GM19372 (cell line): ENCODE results near the gene ENOSF1.
"Not testable (repeated sequence)": the region's sequence is repeated elsewhere in the genome, so short reads cannot be mapped to it uniquely, and the experiment has no call there.

Experiments used
- ATAC-seq: cut with Tn5 transposase; IDR thresholded peaks from one replicate; pipeline ENCODE4 v1.9.1; 2021; ENCODE audit warnings: mild to moderate bottlenecking, low read depth, moderate library complexity; ENCODE audit not compliant: unreplicated experiment

The ENOSF1 gene, protein sequence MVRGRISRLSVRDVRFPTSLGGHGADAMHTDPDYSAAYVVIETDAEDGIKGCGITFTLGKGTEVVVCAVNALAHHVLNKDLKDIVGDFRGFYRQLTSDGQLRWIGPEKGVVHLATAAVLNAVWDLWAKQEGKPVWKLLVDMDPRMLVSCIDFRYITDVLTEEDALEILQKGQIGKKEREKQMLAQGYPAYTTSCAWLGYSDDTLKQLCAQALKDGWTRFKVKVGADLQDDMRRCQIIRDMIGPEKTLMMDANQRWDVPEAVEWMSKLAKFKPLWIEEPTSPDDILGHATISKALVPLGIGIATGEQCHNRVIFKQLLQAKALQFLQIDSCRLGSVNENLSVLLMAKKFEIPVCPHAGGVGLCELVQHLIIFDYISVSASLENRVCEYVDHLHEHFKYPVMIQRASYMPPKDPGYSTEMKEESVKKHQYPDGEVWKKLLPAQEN

DNA sequence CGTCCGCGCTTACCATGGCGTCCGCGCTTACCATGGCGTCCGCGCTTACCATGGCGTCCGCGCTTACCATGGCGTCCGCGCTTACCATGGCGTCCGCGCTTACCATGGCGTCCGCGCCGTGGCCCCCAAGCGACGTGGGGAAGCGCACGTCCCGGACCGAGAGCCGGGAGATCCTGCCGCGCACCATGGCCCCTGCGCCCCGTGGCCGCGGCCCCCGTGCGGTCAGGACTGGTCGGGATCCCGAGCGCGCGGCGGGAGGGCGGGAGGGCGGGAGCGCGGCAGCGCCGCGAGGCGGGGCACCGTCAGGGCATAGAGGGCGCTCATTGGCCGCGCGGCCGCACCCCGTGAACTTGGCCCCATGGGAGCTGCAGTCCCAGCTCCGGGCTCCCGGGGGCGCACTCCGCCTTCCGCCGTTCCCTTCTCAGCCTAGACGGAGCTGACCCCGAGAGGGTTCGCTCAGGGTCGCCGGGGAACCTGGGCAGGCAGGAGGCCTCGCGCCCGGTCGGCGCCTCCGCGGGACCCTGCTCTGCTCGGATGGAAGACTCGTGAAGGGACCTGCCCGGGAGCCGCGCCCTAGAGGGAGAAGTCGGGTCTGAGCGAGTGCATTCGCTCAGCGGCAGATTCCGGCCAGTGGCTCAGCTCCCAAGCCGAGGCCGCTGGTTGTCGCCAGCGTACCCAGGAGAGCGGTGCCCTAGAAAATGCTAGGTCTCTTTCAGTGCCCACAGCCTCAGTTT, at the start of gene ENOSF1:
Gene ENOSF1 (minus strand): TSS at position 230 of the 734 bp plus-strand sequence. CDS start 43 bp downstream, at position 187.
- peak; percentile 86 for ATAC-seq

DNA sequence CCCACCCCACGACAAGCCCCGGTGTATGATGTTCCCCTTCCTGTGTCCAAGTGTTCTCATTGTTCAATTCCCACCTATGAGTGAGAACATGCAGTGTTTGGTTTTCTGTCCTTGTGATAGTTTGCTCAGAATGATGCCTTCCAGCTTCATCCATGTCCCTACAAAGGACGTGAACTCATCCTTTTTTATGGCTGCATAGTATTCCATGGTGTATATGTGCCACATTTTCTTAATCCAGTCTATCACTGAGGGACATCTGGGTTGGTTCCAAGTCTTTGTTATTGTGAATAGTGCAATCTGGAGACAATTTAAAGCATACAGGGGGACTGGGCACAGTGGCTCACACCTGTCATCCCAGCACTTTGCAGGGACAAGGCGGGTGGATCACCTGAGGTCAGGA, 47.4 kb upstream of the ENOSF1 start:
- not testable (repeated sequence) for ATAC-seq

DNA sequence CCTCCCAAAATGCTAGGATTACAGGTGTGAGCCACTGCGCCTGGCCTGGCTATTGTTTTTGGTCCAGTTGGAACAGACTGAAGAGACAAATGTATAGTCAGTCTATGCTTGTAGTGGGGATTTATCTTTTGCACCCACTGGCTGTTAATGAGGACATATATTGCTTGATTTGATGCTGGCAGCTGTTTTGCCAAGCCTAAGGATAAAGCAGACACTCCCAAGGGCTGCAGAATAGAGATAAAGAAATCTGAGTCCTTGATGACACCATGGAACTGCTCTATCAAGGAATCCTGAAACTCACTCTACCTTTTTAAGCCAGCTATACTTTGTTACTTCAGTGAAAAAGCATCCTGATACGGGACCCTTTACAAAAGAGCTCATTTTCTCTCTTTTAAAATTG, 43.1 kb upstream of the ENOSF1 start:
- ATAC-seq = no peak

DNA sequence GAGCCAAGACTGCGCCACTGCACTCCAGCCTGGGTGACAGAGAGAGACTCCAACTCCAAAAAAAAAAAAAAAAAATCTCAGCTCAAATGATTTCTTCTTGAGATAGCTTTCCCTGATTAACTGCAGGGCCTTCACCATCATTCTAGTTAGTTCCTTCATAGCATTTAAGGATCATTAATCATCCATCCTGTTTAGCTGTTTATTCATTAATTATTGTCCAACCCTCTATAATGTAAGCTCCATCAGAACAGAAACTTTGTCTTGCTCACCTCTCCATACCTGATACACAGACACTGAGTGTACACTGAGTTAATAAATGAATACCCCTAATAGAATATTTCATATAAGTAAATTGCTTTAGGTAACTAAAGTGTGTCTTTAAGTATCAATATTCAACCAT, 42.2 kb upstream of the ENOSF1 start:
- ATAC-seq = no peak

DNA sequence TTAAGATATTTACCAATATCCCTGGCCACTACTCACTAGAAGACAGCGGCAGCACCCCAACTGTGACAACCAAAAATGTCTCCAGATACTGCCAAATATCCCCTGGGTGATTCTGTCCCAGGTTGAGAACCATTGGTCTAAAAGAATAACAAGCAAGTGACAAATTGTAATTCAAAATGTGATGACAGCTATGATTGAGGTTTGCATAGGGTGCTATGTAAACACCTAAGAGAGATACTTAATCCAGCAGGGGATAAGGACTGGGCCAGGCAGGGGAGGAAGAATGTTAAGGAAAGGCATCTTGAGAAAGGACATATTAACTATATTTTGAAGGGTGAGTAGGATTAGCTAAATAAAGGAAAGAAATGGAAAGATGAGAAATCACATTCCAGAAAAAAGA, 38.0 kb upstream of the ENOSF1 start:
- no peak for ATAC-seq

DNA sequence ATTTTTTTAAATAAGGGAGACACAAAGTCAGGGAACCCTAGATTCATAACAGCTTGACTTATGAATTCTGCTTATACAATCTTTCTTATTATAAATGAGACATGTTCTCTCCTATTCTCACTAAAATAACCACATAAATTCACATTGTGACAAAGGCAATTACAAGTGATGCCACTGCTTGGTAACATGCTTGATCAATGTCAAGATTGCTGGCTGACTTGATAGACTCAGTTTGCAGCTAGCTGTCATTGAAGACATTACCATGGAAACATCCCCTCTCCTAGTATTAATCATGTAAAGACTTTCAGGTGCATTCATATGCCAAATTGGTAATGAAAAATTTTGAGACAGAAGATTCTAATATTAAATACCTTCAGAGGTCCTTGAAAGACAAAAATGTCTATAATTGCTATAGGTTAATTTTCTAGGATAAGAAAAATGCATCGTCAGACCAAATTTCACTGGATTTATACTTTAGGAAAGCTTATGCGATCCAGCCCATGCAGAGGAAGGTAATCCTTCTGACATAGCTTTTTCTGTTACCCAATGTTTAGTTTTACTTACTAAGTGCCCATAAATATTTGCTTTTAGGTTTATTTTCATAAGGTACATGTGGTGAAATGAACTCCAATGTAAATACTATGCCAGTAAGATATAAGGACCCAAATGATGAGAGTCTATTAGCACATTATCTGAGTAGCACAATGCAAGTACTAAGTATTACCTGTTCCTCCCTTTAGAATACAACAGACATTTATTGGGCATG, 32.6 kb upstream of the ENOSF1 start:
- ATAC-seq = no peak

DNA sequence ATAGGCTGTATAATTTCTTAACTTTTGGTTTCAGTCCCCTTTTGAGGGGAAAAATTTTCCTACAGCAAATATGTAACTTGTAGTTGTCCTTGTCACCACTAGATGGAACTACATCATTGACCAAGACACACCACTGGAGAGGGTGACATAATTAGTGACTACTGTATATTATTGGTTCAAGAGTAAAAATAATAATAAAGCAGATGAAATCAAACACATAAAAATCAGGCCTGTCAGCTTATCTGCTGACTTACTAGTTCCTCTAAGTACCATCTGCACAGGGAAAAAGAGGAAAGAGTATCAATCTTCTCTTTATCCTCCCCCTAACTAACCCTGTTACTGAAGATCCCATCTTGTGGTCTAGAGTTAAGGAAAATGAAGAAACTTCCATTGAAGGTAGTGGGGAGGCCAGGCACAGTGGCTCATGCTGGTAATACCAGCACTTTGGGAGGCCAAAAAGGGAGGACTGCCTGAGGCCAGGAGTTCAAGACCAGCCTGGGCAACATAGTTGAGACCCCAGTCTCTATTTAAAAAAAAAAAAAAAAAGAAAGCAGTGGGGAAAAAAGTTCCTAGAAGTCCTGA, 29.6 kb upstream of the ENOSF1 start:
- ATAC-seq = peak; percentile 90

DNA sequence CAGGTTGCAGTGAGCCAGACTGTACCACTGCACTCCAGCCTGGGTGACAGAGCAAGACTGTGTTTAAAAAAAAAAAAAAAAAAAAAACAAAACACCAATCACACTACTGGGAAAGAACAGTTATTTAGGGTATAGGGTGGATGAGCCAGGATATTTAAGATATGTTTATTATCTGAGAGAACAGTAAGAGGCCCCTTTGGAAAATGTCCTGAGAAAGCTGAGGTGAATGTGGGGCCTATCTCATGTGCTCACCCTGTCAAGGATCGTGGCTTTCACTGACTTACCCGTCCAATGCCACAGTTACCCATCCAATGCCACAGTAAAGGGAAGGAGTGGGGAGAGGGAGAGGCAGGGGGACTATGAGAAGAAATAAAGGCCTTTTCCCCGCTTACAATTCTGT, 19.9 kb upstream of the ENOSF1 start:
- ATAC-seq = no peak

DNA sequence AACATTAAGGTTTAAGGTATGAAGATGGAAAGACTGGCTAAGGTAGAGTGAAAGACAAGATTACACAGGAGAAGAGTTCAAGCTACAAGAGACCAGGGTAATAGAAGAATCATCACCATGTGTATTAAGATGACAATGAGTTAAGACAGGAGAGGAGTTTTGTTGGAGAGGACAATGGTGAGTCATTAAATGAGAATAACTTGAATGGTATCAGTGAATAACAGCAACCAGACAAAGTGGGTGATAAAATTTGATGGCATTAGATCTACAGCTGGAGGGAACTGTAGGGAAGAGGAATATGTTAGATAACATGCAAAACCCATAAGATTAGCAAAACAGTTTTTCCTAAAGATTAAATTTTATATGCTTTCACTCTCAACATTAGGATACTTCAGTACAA, 18.8 kb upstream of the ENOSF1 start:
- no peak for ATAC-seq

DNA sequence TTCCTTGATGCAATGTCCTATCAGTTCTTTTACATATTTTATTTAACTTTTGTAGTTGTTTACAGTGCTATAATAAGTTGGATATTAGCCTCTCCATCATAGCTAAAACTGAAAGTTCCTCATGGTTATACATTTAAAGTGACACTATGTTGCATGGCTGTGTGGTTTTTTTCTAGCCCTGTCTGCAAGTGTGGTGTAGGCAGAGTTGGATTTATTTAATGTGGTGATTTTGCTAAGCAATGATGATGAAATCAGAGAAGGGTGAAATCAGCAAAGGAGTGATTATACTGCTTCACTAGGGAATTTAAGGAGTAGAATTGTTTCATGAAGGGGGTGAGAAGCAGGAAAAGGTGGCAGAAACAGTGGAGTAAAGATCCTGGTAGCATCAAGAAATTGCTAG, 18.3 kb upstream of the ENOSF1 start:
- ATAC-seq = no peak

DNA sequence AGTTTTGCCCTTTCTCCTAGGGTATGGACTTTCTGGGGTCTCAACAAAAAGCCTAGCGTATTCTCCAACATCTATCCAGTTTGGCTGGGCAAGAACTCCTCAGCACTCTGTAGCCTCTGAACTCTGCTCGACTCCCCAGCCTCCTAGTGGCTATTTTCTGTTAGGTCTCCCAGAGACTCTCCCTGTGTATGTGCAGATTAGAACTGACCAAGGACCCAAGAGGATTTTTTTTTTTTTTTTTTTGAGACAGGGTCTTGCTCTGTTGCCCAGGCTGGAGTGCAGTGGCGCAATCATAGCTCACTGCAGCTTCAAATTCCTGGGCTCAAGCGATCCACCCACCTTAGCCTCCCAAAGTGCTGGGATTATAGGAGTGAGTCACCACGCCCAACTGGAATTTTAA, 17.7 kb upstream of the ENOSF1 start:
- ATAC-seq = not testable (repeated sequence)

DNA sequence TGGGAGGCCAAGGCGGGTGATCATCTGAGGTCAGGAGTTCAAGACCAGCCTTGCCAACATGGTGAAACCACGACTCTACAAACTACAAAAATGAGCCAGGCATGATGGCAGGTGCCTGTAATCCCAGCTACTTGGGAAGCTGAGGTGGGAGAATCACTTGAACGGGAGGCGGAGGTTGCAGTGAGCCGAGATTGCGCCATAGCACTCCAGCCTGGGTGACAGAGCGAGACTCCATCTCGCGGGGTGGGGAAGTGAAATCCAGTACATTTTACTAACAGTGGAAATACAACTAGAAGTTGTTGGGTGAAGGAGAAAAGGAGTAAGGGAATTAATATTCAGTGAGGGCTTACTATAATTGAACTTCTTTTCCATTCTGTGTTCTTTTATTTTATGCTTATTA, 13.2 kb upstream of the ENOSF1 start:
- ATAC-seq = no peak

DNA sequence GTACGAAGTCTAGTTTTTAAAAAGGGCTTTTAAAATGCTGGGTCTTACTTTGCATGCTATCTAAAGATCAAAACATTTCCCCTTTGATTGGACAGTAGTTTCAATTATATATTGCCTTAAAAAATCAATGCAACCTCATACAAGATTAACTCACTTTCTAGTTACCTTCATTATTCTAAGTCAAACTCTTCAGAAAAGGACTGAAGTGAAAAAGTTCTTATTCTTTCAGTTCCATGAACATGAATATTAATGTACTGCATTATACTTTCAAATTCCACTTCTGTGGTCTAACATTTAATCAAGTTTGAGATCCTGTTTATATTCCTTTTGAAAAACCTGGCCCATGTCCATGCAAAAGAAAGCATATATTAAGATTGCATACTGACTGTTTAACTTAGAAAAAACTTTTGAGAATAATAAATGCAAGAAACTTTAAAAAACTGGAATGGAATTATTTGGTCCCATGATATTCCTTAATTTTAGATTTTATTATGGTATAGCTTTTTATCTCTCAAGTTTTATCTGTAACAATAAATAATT, 11.2 kb upstream of the ENOSF1 start:
- ATAC-seq = no peak

DNA sequence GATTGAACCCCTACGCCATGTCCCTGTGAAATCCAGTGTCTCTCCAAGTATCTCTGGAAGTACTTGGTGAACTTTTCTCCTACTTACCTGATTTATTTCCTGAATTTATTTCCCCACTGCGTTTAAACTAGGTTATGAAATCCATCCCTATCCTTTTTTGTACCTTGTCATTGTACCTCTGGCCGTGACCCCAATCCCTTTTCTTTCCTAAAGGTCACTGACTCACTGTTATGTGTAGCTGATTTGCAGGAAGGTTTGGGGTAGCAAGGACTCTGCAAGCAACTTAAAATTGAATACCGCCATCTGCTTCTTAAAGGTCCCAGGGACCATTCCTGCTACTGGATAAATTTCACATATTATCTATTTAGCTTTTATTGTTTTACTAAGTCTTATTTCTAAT, 4.6 kb upstream of the ENOSF1 start:
- ATAC-seq = no peak

DNA sequence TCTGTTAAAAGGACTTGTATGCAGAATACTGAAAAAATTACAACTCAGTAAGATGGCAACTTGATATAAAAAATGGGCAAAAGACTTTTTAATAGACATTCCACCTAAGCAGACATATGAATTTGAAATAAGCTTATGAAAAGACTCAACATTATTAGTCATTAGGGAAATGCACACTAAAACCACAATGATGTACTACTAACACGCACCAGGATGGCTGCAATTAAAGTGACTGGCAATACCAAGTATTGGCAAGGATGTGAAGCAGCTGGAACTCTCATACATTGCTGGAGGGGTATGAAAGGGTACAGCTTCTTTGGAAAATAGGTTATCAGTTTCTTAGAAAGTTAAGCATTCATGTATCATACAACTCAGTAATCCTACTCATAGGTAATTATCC, 3.2 kb upstream of the ENOSF1 start:
- no peak for ATAC-seq

DNA sequence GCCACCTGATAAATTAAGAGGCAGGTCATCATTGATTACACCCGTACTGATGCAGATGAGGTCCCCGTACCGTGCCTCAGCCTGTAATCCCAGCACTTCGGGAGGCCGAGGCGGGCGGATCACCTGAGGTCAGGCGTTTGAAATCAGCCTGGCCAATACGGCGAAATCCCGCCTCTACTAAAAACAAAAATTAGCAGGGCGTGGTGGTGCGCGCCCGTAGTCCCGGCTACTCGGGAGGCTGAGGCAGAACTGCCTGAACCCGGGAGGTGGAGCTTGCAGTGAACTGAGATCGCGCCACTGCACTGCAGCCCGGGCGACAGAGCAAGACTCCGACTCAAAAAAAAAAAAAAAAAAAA, 683 bp upstream of the ENOSF1 start:
- ATAC-seq = no peak

DNA sequence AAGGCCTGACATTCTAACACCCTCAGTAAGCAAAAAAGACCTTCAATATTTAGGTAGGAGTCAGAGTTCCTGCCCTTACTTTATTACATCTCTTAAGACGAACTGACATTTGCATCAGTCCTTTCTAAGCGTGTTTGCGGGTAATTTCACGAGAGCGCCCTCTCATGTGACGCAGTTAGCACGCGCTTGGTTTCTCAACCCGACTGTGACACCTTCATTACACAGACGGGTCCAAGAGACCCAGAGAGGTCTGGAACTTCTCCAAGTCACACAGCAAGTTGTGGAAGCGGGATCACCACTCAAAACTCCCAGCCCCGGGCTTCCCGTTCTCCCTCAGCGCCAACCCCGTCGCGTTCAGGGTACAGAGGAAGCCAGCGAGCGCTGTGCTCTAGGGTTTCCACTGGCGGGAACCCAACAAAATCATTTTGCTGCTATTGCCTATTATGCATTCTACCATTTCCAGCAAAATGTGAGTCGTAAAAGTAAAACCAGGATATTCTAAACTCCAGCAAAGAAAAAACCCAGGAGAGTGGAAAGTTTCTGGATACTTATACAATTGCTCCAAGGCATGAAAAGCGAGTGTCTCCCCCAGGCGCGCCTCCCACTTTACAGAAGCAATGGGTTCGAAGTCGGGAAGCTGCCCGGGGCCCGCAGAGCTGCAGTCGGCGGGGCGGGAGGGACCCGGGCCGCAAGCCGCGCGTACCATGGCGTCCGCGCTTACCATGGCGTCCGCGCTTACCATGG, 601 bp downstream of the ENOSF1 start:
- ATAC-seq = peak; percentile 50

DNA sequence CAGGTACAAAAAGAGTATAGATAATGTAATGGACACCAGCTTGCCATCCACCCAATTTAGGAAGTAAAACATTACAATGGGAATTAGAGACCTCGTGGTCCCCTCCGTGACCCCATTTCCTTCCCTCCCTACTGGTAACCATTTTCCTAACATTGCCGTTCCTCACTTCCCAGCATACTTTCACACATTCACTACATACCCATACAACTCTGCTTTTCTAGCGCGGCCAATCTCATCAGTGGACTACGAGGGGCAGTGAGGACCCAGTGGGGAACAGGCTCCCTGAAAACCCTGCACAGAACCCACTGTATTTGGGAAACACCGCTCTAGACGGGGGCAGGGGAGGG, 1.1 kb downstream of the ENOSF1 start:
- ATAC-seq = peak; percentile 1

DNA sequence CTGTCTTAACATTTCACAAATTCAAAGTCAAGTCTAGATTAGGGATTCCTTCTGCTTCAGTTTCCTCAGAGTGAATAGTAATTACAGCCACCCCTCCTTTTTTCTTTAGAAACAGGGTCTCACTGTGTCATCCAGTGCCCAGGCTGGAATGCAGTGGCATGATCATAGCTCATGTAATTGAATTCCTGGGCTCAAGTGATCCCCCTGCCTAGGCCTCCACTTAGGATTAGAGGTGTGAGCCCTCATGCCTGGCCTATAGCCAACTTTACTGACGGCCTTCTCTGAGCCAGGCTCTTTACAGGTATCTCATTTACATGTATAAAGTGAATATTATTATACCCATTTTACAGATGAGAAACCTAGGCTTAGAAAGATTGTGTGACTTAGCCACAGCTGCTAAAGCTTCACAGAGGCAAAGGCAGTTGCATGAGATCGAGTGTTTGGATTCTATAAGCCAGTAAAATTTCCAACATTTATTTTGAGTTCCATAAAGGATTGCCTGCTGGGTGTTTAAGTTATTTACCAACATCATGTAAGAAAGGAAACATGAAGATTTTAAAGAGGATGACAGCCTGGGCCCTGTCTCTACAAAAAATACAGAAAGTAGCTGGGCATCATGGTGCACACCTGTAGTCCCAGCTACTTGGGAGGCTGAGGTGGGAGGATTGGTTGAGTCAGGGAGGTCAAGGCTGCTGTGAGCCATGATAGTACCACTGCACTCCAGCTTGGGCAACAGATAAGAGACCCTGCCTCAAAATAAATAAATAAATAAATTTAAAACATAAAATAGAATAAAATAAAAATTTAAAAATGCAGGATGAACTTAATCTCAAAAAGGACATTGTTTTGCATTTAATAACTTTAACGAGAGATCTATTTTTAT, 1.8 kb downstream of the ENOSF1 start:
- ATAC-seq = no peak
